ENCODE measurements around the gene CASZ1.

DNA sequence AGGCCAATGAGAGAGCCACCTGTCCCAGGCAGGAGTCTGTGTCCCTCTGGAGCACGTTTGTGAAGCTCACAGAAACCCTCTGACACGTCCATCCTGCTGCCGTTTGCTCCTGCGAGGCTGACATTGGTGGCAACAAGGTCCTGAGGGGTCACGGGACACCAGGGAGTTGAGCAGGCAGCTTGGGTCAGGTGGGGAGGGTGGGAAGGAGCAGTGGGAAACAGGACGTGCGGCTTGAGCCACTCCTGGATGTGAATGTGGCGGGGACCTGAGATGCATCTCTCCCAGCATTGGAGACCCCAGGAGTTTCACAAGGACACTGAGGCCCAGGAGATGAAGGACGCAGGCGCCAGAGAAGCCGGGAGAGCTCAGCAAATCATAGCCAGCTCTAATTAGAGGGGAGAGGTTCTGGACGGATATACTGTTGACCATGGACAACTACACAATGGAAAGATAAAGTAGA lies 172.7 kb downstream of the CASZ1 start:
- TF ChIP-seq, protein P1, sequence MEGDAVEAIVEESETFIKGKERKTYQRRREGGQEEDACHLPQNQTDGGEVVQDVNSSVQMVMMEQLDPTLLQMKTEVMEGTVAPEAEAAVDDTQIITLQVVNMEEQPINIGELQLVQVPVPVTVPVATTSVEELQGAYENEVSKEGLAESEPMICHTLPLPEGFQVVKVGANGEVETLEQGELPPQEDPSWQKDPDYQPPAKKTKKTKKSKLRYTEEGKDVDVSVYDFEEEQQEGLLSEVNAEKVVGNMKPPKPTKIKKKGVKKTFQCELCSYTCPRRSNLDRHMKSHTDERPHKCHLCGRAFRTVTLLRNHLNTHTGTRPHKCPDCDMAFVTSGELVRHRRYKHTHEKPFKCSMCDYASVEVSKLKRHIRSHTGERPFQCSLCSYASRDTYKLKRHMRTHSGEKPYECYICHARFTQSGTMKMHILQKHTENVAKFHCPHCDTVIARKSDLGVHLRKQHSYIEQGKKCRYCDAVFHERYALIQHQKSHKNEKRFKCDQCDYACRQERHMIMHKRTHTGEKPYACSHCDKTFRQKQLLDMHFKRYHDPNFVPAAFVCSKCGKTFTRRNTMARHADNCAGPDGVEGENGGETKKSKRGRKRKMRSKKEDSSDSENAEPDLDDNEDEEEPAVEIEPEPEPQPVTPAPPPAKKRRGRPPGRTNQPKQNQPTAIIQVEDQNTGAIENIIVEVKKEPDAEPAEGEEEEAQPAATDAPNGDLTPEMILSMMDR (IDR thresholded peaks at IDR 0.05): no peak
- TF ChIP-seq POLR2A (IDR thresholded peaks at IDR 0.05): no peak
